Tibial nerve (tissue), 4 donors: ENCODE results near the gene CCDC57. TPM values are rescaled to one million over a fixed set of nuclear protein-coding genes. Genes with fewer than 3 reads are reported as not detected.

ENCODE experiments used
- DNase-seq, 2 donors: peaks; one replicate each; pipeline ENCODE4 v3.0.0-alpha.2; 2019; ENCODE audit warnings: low spot score in 2 of 2
- H3K27ac ChIP-seq, 4 donors: fragments of 200-600 bp; sonication (generic) in 3 of 4; one replicate each; pipeline ENCODE4 v1.5.1; 2017 to 2019; ENCODE audit warnings: mild to moderate bottlenecking in 1 of 4
- H3K27me3 ChIP-seq, 2 donors: fragments of 200-600 bp; sonication (generic) in 1 of 2; one replicate each; pipeline versions ENCODE4 v1.5.1 to v1.6.0; 2017 to 2019
- H3K36me3 ChIP-seq, 3 donors: fragments of 200-600 bp; sonication (generic); one replicate each; pipeline ENCODE4 v1.5.1; 2018 to 2019
- H3K4me1 ChIP-seq, 4 donors: fragments of 200-600 bp; sonication (generic) in 3 of 4; one replicate each; pipeline ENCODE4 v1.5.1; 2017 to 2019
- H3K4me3 ChIP-seq, 4 donors: fragments of 200-600 bp; sonication (generic) in 3 of 4; one replicate each; pipeline ENCODE4 v1.5.1; 2017 to 2019; ENCODE audit warnings: mild to moderate bottlenecking in 1 of 4, moderate library complexity in 1 of 4
- H3K9me3 ChIP-seq, 4 donors: fragments of 200-600 bp; sonication (generic) in 3 of 4; one replicate each; pipeline ENCODE4 v1.5.1; 2017 to 2019
- CTCF ChIP-seq, 5 experiments: fragments of 200-600 bp in 3 of 5; fragments of 450-650 bp in 2 of 5; sonication (generic) in 3 of 5; IDR thresholded peaks; one replicate each; pipeline ENCODE4 v1.5.1; 2016 to 2019; ENCODE audit warnings: antibody characterized with exemption in 5 of 5, mild to moderate bottlenecking in 3 of 5, moderate library complexity in 2 of 5
- EP300 ChIP-seq, 2 donors: sonication (generic); formaldehyde crosslinking; IDR thresholded peaks; one replicate each; pipeline ENCODE4 v1.6.1; 2017; ENCODE audit warnings: antibody characterized with exemption in 2 of 2, mild to moderate bottlenecking in 1 of 2
- POLR2A ChIP-seq, 2 donors: fragments of 450-650 bp; IDR thresholded peaks; one replicate each; pipeline ENCODE4 v1.6.1; 2017; ENCODE audit warnings: antibody characterized with exemption in 2 of 2, mild to moderate bottlenecking in 2 of 2, moderate library complexity in 2 of 2
- WGBS, 2 donors: methylation state at CpG; one replicate each; pipeline ENCODE4 v1.1.5; 2018; 5-methylcytosine and 5-hydroxymethylcytosine counted together
- total RNA-seq, 4 donors: library from RNA; depleted of rRNA; stranded (reverse); fragments of >200 nt; gene quantifications; one replicate each; pipeline ENCODE4 v1.1.0, GENCODE V29; 2016

Gene CCDC57
- total RNA-seq, 4 donors from 2014 or later: 33.5 to 91.2 (median 47.9) TPM

DNA sequence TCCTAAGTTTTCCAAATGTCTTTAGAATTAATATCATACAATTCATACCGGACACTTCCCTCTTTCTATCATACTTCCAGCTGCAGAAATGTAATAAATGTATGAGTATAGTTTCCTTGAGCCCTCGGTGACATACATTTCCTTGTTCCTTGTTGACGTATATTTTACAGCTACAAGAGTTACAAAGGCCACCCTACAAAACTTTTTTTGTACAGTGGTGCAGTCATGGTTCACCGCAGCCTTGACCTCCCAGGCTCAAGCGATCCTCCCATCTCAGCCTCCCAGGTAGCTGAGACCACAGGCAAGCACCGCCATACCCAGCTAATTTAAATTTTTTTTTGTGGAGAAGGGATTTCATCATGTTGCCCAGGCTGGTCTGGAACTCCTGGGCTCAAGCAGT is 139.8 kb downstream of the CCDC57 start:
- no peaks in the 10 kb centered on the region for H3K27me3 ChIP-seq
- TF ChIP-seq POLR2A (IDR thresholded peaks at IDR 0.05) (no peak), EP300 (IDR thresholded peaks at IDR 0.05) (no peak)

GRCh38 chr17:82070611-82071010 is 142.0 kb downstream of the CCDC57 start:
- Histone ChIP-seq H3K9me3 (no peaks in the 10 kb centered on the region), H3K36me3 (no peaks in the 10 kb centered on the region), H3K4me3 (no peak overlapping the region), H3K4me1 (peaks cover 0 to 9% (median 3%) of the 10 kb centered on the region in 4 donors), H3K27me3 (no peaks in the 10 kb centered on the region), H3K27ac (no peak overlapping the region)
- DNase-seq: no peak
- no peak for TF ChIP-seq EP300 (IDR thresholded peaks at IDR 0.05)
- TF ChIP-seq CTCF (IDR thresholded peaks at IDR 0.05): no peak
- TF ChIP-seq POLR2A (IDR thresholded peaks at IDR 0.05): no peak

More for the DNA sequence above, 139.8 kb downstream of the CCDC57 start:
- WGBS, 2 donors: 84 to 86% methylated on average over 6 of the region's 6 CpGs
- DNase-seq: no peak
- H3K9me3 ChIP-seq: no peaks in the 10 kb centered on the region
- H3K4me3 ChIP-seq: no peak overlapping the region
- H3K36me3 ChIP-seq: no peaks in the 10 kb centered on the region
- no peak overlapping the region for H3K27ac ChIP-seq
- peaks cover 0 to 9% (median 1%) of the 10 kb centered on the region in 4 donors for H3K4me1 ChIP-seq

- Histone ChIP-seq H3K27ac (peak within 1 kb of the TSS; percentile 72 to 95 (median 91)), H3K36me3 (peaks cover 0 to 35% (median 6%) of the 10 kb centered on the region in 3 donors), H3K27me3 (no peaks in the 10 kb centered on the region), H3K4me1 (peaks cover 0 to 30% (median 14%) of the 10 kb centered on the region in 4 donors), H3K4me3 (peak within 1 kb of the TSS; percentile 71 to 97 (median 86)), H3K9me3 (no peaks in the 10 kb centered on the region)
- DNase-seq: peak in 1 of 2 donors; percentile 20
- 19 to 26% methylated on average over 33 to 54 of the region's 88 CpGs for WGBS, 2 donors
- TF ChIP-seq EP300 (IDR thresholded peaks at IDR 0.05) (peak in 1 of 2 donors; percentile 82), CTCF (IDR thresholded peaks at IDR 0.05) (peak in 1 of 5 experiments; percentile 51), POLR2A (IDR thresholded peaks at IDR 0.05) (peak in 1 of 2 donors; percentile 53)
Measured at GRCh38 chr17:82065638-82066303, 146.9 kb downstream of the CCDC57 start, which contains the start of gene DUS1L. Gene DUS1L (minus strand): TSS chr17:82065804. CDS start chr17:82065059, 745 bp downstream.

DNA sequence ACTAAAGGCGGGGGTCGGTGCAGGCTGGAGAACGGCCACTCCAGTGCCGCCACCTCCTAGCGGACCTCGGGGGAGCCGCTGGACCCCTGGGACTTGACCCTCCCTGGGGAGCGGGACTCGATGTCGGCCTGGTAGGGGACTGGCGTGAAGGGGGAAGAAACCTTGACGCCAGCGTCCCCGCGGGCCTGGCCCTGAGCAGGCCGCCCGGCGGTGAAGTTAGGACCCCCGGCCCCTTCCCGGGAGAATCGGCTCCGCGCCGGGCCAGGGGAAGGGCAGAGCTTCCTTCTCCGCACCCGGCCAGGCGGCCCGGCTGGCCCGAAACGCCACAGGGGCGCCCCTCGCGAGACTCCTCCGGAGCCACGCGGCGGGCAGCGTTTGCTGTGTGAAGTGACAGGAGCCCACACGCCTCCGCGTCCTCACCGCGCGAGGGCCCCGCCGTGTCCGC is 147.4 kb downstream of the CCDC57 start:
- Histone ChIP-seq H3K4me1 (peaks cover 0 to 30% (median 14%) of the 10 kb centered on the region in 4 donors), H3K9me3 (no peaks in the 10 kb centered on the region), H3K4me3 (peak overlapping the region; percentile 71 to 97 (median 86)), H3K27me3 (no peaks in the 10 kb centered on the region), H3K36me3 (peaks cover 0 to 40% (median 10%) of the 10 kb centered on the region in 3 donors), H3K27ac (peak overlapping the region; percentile 72 to 93 (median 84))
- TF ChIP-seq EP300 (IDR thresholded peaks at IDR 0.05): no peak
- TF ChIP-seq POLR2A (IDR thresholded peaks at IDR 0.05): no peak
- TF ChIP-seq CTCF (IDR thresholded peaks at IDR 0.05): no peak
- DNase-seq: no peak
- WGBS, 2 donors: 0% methylated on average over 7 to 37 of the region's 47 CpGs

DNA sequence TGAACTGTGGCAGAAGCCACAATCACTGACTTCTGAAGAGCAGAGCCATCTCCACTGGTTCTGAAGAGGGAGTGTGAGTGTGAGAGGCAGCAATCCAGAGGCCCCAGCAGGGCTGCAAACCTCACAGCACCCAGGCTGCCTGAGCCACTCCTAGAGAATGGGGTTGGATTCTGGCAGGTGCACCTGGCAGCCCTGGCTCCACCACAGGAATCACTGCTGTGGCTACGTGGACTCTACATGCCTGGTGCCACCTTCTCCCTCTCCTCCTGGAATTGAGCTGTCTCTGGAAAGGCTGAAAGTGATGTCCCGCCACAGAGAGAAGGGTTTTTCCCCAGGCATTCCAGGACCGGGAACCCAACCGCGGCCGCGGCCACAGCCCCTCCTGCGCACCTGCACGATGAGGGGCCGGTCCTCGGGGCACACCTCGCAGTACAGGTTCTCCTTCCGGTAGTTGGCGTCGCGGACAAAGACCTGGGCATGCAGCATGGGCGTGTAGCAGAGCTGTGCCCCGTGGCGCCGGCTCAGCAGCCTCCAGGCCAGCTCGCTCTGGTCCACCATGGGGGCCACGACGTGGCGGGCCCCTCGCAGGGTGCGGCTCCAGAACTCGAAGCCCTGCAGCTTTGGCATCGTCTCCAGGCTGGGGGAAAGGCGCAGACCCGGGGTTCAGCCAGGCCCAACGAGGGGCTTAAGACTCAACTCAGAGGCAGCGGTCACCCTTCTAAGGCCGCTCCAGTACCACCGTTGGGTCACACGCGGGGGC is 148.0 kb downstream of the CCDC57 start:
- H3K4me3 ChIP-seq: peak overlapping the region; percentile 71 to 97 (median 86)
- H3K27ac ChIP-seq: peak overlapping the region; percentile 72 to 93 (median 84)
- H3K9me3 ChIP-seq: no peaks in the 10 kb centered on the region
- WGBS, 2 donors: 45% methylated on average over 27 to 30 of the region's 36 CpGs
- H3K27me3 ChIP-seq: no peaks in the 10 kb centered on the region
- no peak for DNase-seq
- H3K4me1 ChIP-seq: peaks cover 0 to 30% (median 14%) of the 10 kb centered on the region in 4 donors
- TF ChIP-seq CTCF (IDR thresholded peaks at IDR 0.05): no peak
- TF ChIP-seq EP300 (IDR thresholded peaks at IDR 0.05): no peak
- TF ChIP-seq POLR2A (IDR thresholded peaks at IDR 0.05): no peak
- H3K36me3 ChIP-seq: peaks cover 0 to 46% (median 15%) of the 10 kb centered on the region in 3 donors
